Retinal pigment epithelial cell (primary cell): ENCODE data around the gene BMP6.
A peak's percentile ranks its signal among the peaks of the same experiment; 100 is the strongest.

Experiments used
- DNase-seq: peaks from one replicate; pipeline ENCODE4 v3.0.0-alpha.2; 2010; ENCODE audit warnings: low read depth
- H3K4me3 ChIP-seq: 2 replicates; pipeline ENCODE4 v1.5.1; 2011; ENCODE audit warnings: mild to moderate bottlenecking, low read length, control low read depth, moderate library complexity
- CTCF ChIP-seq: conservative IDR thresholded peaks from 2 replicates; pipeline ENCODE4 v1.5.1; 2011; ENCODE audit warnings: low read depth, low read length, control low read depth, inconsistent platforms

Gene BMP6

GRCh38 chr6:7909323-7910276 is 183.7 kb downstream of the BMP6 start:
- H3K4me3 ChIP-seq, result peak overlapping the region; percentile 60
- DNase-seq, result no peak
- no peak for TF ChIP-seq CTCF

- DNase-seq, result no peak
- TF ChIP-seq CTCF, result no peak
Measured at GRCh38 chr6:7910298-7910653, 184.4 kb downstream of the BMP6 start.

GRCh38 chr6:7910654-7911344 is 184.9 kb downstream of the BMP6 start, which contains the start of gene TXNDC5:
Gene TXNDC5, minus strand, starts transcription at chr6:7910788. Its CDS starts 12 bp downstream, at chr6:7910776.
- peak within 1 kb of the TSS; percentile 60 for H3K4me3 ChIP-seq
- TF ChIP-seq CTCF, result no peak
- no peak for DNase-seq

More at GRCh38 chr6:7910298-7910653, 184.4 kb downstream of the BMP6 start:
- H3K4me3 ChIP-seq, result peak overlapping the region; percentile 60

- H3K4me3 ChIP-seq, result peak overlapping the region; percentile 57
- no peak for DNase-seq
- no peak for TF ChIP-seq CTCF
Measured at GRCh38 chr6:7911345-7911725, 185.4 kb downstream of the BMP6 start.

GRCh38 chr6:7912024-7912423 is 186.1 kb downstream of the BMP6 start:
- no peak overlapping the region for H3K4me3 ChIP-seq
- no peak for TF ChIP-seq CTCF
- no peak for DNase-seq

- no peak for TF ChIP-seq CTCF
- no peak for DNase-seq
- no peak overlapping the region for H3K4me3 ChIP-seq
Measured at GRCh38 chr6:7912736-7913517, 187.0 kb downstream of the BMP6 start.
